MG63 (cell line): ENCODE data around the gene RIPPLY3. TPM values are rescaled to one million over a fixed set of nuclear protein-coding genes. Genes with fewer than 3 reads are reported as not detected.
"Not testable (repeated sequence)": the region's sequence is repeated elsewhere in the genome, so short reads cannot be mapped to it uniquely, and the experiment has no call there.

Source experiments
- DNase-seq: peaks from one replicate; pipeline ENCODE4 v3.0.0-alpha.2; 2020
- H3K27me3 ChIP-seq: fragments of 250-450 bp; sonication (Bioruptor Pico); 2 replicates; pipeline ENCODE4 v1.5.1; 2020; ENCODE audit warnings: mild to moderate bottlenecking, moderate library complexity
- H3K36me3 ChIP-seq: fragments of 250-450 bp; sonication (Bioruptor Pico); 2 replicates; pipeline ENCODE4 v1.5.1; 2020; ENCODE audit warnings: mild to moderate bottlenecking, moderate library complexity
- H3K4me3 ChIP-seq: fragments of 250-450 bp; sonication (Bioruptor Pico); 2 replicates; pipeline ENCODE4 v1.5.1; 2020; ENCODE audit warnings: mild to moderate bottlenecking, moderate library complexity
- H3K9me3 ChIP-seq: fragments of 250-450 bp; sonication (Bioruptor Pico); 2 replicates; pipeline ENCODE4 v1.5.1; 2020; ENCODE audit warnings: mild to moderate bottlenecking, moderate library complexity
- total RNA-seq: library from RNA; depleted of rRNA; stranded (reverse); fragments of >200 nt; shearing (Covaris generic); gene quantifications from 2 replicates; pipeline ENCODE4 v1.2.3, GENCODE V29; 2014; ENCODE audit warnings: low replicate concordance

The RIPPLY3 gene
- total RNA-seq, 1 experiment from 2014 or later: 0.16 TPM

- no peaks in the 10 kb centered on the region for H3K27me3 ChIP-seq
- no peaks in the 10 kb centered on the region for H3K9me3 ChIP-seq
- no peak overlapping the region for H3K4me3 ChIP-seq
- DNase-seq: no peak
- no peaks in the 10 kb centered on the region for H3K36me3 ChIP-seq
Measured at GRCh38 chr21:36999131-36999898, 7.2 kb upstream of the RIPPLY3 start.

GRCh38 chr21:37000381-37000780 lies 6.1 kb upstream of the RIPPLY3 start:
- Histone ChIP-seq H3K9me3 (no peaks in the 10 kb centered on the region), H3K27me3 (no peaks in the 10 kb centered on the region), H3K4me3 (no peak overlapping the region), H3K36me3 (no peaks in the 10 kb centered on the region)
- DNase-seq: no peak

- Histone ChIP-seq H3K9me3 (no peaks in the 10 kb centered on the region), H3K36me3 (no peaks in the 10 kb centered on the region), H3K4me3 (no peak overlapping the region), H3K27me3 (no peaks in the 10 kb centered on the region)
- DNase-seq: no peak
Measured at GRCh38 chr21:37001441-37001840, 5.1 kb upstream of the RIPPLY3 start.

GRCh38 chr21:37002851-37003250 lies 3.7 kb upstream of the RIPPLY3 start:
- not testable (repeated sequence) for H3K27me3 ChIP-seq, H3K36me3 ChIP-seq, DNase-seq, H3K4me3 ChIP-seq, H3K9me3 ChIP-seq

- not testable (repeated sequence) for H3K4me3 ChIP-seq, DNase-seq, H3K9me3 ChIP-seq
Measured at GRCh38 chr21:37003917-37004316, 2.6 kb upstream of the RIPPLY3 start.

GRCh38 chr21:37005548-37006485 lies 685 bp upstream of the RIPPLY3 start:
- Histone ChIP-seq H3K27me3 (no peaks in the 10 kb centered on the region), H3K36me3 (no peaks in the 10 kb centered on the region), H3K9me3 (no peaks in the 10 kb centered on the region), H3K4me3 (no peak overlapping the region)
- no peak for DNase-seq

More at GRCh38 chr21:37003917-37004316, 2.6 kb upstream of the RIPPLY3 start:
- H3K36me3 ChIP-seq, H3K27me3 ChIP-seq: not testable (repeated sequence)

GRCh38 chr21:37008724-37009123 lies 2.2 kb downstream of the RIPPLY3 start:
- Histone ChIP-seq H3K27me3 (no peaks in the 10 kb centered on the region), H3K36me3 (no peaks in the 10 kb centered on the region), H3K9me3 (no peaks in the 10 kb centered on the region), H3K4me3 (no peak overlapping the region)
- DNase-seq: no peak

- no peaks in the 10 kb centered on the region for H3K27me3 ChIP-seq
- peak; percentile 85 for DNase-seq
- H3K9me3 ChIP-seq: no peaks in the 10 kb centered on the region
- H3K36me3 ChIP-seq: no peaks in the 10 kb centered on the region
- H3K4me3 ChIP-seq: peak overlapping the region; percentile 32
Measured at GRCh38 chr21:37009740-37010341, 3.3 kb downstream of the RIPPLY3 start.

- Histone ChIP-seq H3K27me3 (no peaks in the 10 kb centered on the region), H3K36me3 (no peaks in the 10 kb centered on the region), H3K4me3 (no peak overlapping the region), H3K9me3 (no peaks in the 10 kb centered on the region)
- no peak for DNase-seq
Measured at GRCh38 chr21:37017951-37018679, 11.6 kb downstream of the RIPPLY3 start.

- Histone ChIP-seq H3K4me3 (no peak overlapping the region), H3K9me3 (no peaks in the 10 kb centered on the region), H3K36me3 (no peaks in the 10 kb centered on the region), H3K27me3 (no peaks in the 10 kb centered on the region)
- DNase-seq: no peak
Measured at GRCh38 chr21:37026499-37026898, 20.0 kb downstream of the RIPPLY3 start.

GRCh38 chr21:37028570-37028969 lies 22.1 kb downstream of the RIPPLY3 start:
- no peaks in the 10 kb centered on the region for H3K9me3 ChIP-seq
- DNase-seq: peak; percentile 23
- H3K27me3 ChIP-seq: no peaks in the 10 kb centered on the region
- H3K4me3 ChIP-seq: no peak overlapping the region
- no peaks in the 10 kb centered on the region for H3K36me3 ChIP-seq

- no peaks in the 10 kb centered on the region for H3K9me3 ChIP-seq
- no peaks in the 10 kb centered on the region for H3K36me3 ChIP-seq
Measured at GRCh38 chr21:37030864-37031263, 24.4 kb downstream of the RIPPLY3 start.

GRCh38 chr21:37032293-37032692 lies 25.8 kb downstream of the RIPPLY3 start:
- no peak for DNase-seq
- Histone ChIP-seq H3K36me3 (no peaks in the 10 kb centered on the region), H3K9me3 (no peaks in the 10 kb centered on the region), H3K4me3 (no peak overlapping the region), H3K27me3 (no peaks in the 10 kb centered on the region)

More at GRCh38 chr21:37030864-37031263, 24.4 kb downstream of the RIPPLY3 start:
- no peak for DNase-seq
- H3K4me3 ChIP-seq: no peak overlapping the region
- no peaks in the 10 kb centered on the region for H3K27me3 ChIP-seq

GRCh38 chr21:37032877-37033471 lies 26.5 kb downstream of the RIPPLY3 start:
- Histone ChIP-seq H3K36me3 (no peaks in the 10 kb centered on the region), H3K4me3 (no peak overlapping the region), H3K27me3 (no peaks in the 10 kb centered on the region), H3K9me3 (no peaks in the 10 kb centered on the region)
- peak; percentile 50 for DNase-seq

GRCh38 chr21:37034394-37034793 lies 27.9 kb downstream of the RIPPLY3 start:
- not testable (repeated sequence) for H3K4me3 ChIP-seq, H3K9me3 ChIP-seq, DNase-seq, H3K36me3 ChIP-seq, H3K27me3 ChIP-seq

GRCh38 chr21:37036177-37036576 lies 29.7 kb downstream of the RIPPLY3 start:
- DNase-seq: no peak
- H3K36me3 ChIP-seq: no peaks in the 10 kb centered on the region
- H3K27me3 ChIP-seq: no peaks in the 10 kb centered on the region
- H3K4me3 ChIP-seq: no peak overlapping the region
- H3K9me3 ChIP-seq: no peaks in the 10 kb centered on the region
